Fibroblast of lung (primary cell): Measurements from ENCODE around the gene PHF21A. TPM values are rescaled to one million over a fixed set of nuclear protein-coding genes. Genes with fewer than 3 reads are reported as not detected.

ENCODE experiments used
- DNase-seq, 2 donors: peaks; one replicate each; pipeline versions ENCODE4 v3.0.0 to v3.0.0-alpha.2; 2010; ENCODE audit warnings: low read depth in 2 of 2
- H2AFZ ChIP-seq: 2 replicates; pipeline ENCODE4 v1.5.1; 2012; ENCODE audit warnings: low read length, control low read depth, inconsistent platforms
- H3K27ac ChIP-seq: 2 replicates; pipeline ENCODE4 v1.5.1; 2011; ENCODE audit warnings: low read length, control low read depth; ENCODE audit not compliant: insufficient read depth
- H3K27me3 ChIP-seq: 2 replicates; pipeline ENCODE4 v1.5.1; 2011; ENCODE audit warnings: mild to moderate bottlenecking, low read length; ENCODE audit not compliant: control insufficient read depth, insufficient read depth
- H3K36me3 ChIP-seq: 2 replicates; pipeline ENCODE4 v1.5.1; 2011; ENCODE audit warnings: low read length; ENCODE audit not compliant: control insufficient read depth, insufficient read depth
- H3K4me1 ChIP-seq: 2 replicates; pipeline ENCODE4 v1.5.1; 2011; ENCODE audit warnings: low read length; ENCODE audit not compliant: control insufficient read depth, insufficient read depth; ENCODE audit errors: extremely low read depth
- H3K4me2 ChIP-seq: 2 replicates; pipeline ENCODE4 v1.5.1; 2011; ENCODE audit warnings: low read length, control low read depth; ENCODE audit not compliant: insufficient read depth; ENCODE audit errors: extremely low read depth
- H3K4me3 ChIP-seq, 4 experiments: fragments of 200-600 bp in 1 of 4; sonication (generic) in 1 of 4; replicated peaks in 1 of 4; 2 replicates each; pipeline ENCODE4 v1.5.1; 2011 to 2016; ENCODE audit warnings: low read length in 4 of 4, low read depth in 3 of 4, mild to moderate bottlenecking in 3 of 4, control low read depth in 2 of 4, inconsistent platforms in 1 of 4, mixed read lengths in 1 of 4; ENCODE audit not compliant: insufficient read depth in 1 of 4; ENCODE audit errors: control extremely low read depth in 1 of 4
- H3K79me2 ChIP-seq: 2 replicates; pipeline ENCODE4 v1.5.1; 2012; ENCODE audit warnings: mild to moderate bottlenecking, low read length, inconsistent platforms; ENCODE audit not compliant: control insufficient read depth, insufficient read depth
- H3K9ac ChIP-seq: 2 replicates; pipeline ENCODE4 v1.5.1; 2011; ENCODE audit warnings: mild to moderate bottlenecking, low read length, control low read depth; ENCODE audit not compliant: insufficient read depth
- H3K9me3 ChIP-seq: 2 replicates; pipeline ENCODE4 v1.5.1; 2012; ENCODE audit warnings: low read depth, low read length; ENCODE audit not compliant: control insufficient read depth, insufficient read depth
- H4K20me1 ChIP-seq: 2 replicates; pipeline ENCODE4 v1.5.1; 2011; ENCODE audit warnings: low read length; ENCODE audit not compliant: control insufficient read depth, insufficient read depth; ENCODE audit errors: extremely low read depth
- EZH2 ChIP-seq: IDR thresholded peaks from 2 replicates; pipeline ENCODE4 v1.5.1; 2012; ENCODE audit warnings: low read length, control low read depth, mild to moderate bottlenecking; ENCODE audit errors: missing control alignments
- polyA plus RNA-seq, 2 donors: library from polyadenylated mRNA; depleted of rRNA in 1 of 2; stranded (reverse) in 1 of 2; unstranded in 1 of 2; fragments of >200 nt; gene quantifications; 2 replicates each; pipeline ENCODE4 v1.2.1, GENCODE V29; 2011 to 2012; ENCODE audit warnings: missing spikeins in 1 of 2
- total RNA-seq: library from RNA; depleted of rRNA; stranded (reverse); fragments of >200 nt; gene quantifications from 2 replicates; pipeline ENCODE4 v1.2.1, GENCODE V29; 2014
- TF ChIP-seq, protein P1 (sequence below), 2 donors: IDR thresholded peaks in 1 of 2; conservative IDR thresholded peaks in 1 of 2; 1 replicate in 1 of 2; 2 replicates in 1 of 2; pipeline ENCODE4 v1.5.1; 2011 to 2012; ENCODE audit warnings: low read length in 2 of 2, control low read depth in 1 of 2, inconsistent platforms in 1 of 2, low read depth in 1 of 2, mild to moderate bottlenecking in 1 of 2

The PHF21A gene
- total and polyA plus RNA-seq, 2 donors (not counting 1 experiment from before 2014, with no cell fraction given): 18.5 to 21.0 TPM

GRCh38 chr11:45924036-45924915, 197.0 kb downstream of the PHF21A start:
- no peak overlapping the region for H2AFZ ChIP-seq
- H3K36me3 ChIP-seq: no peaks in the 10 kb centered on the region
- no peaks in the 10 kb centered on the region for H3K9me3 ChIP-seq
- no peak overlapping the region for H3K4me2 ChIP-seq
- H3K9ac ChIP-seq: no peak overlapping the region
- TF ChIP-seq, protein P1, sequence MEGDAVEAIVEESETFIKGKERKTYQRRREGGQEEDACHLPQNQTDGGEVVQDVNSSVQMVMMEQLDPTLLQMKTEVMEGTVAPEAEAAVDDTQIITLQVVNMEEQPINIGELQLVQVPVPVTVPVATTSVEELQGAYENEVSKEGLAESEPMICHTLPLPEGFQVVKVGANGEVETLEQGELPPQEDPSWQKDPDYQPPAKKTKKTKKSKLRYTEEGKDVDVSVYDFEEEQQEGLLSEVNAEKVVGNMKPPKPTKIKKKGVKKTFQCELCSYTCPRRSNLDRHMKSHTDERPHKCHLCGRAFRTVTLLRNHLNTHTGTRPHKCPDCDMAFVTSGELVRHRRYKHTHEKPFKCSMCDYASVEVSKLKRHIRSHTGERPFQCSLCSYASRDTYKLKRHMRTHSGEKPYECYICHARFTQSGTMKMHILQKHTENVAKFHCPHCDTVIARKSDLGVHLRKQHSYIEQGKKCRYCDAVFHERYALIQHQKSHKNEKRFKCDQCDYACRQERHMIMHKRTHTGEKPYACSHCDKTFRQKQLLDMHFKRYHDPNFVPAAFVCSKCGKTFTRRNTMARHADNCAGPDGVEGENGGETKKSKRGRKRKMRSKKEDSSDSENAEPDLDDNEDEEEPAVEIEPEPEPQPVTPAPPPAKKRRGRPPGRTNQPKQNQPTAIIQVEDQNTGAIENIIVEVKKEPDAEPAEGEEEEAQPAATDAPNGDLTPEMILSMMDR (conservative IDR thresholded peaks at IDR 0.05 in 1 of 2, IDR thresholded peaks at IDR 0.05 in 1 of 2; ENCODE audit: low read depth in 1 of 2, low read length in 2 of 2): no peak
- peak; percentile 66 for TF ChIP-seq EZH2
- H3K79me2 ChIP-seq: no peaks in the 10 kb centered on the region
- DNase-seq: no peak
- no peaks in the 10 kb centered on the region for H3K4me1 ChIP-seq
- H3K4me3 ChIP-seq: no peak overlapping the region
- H4K20me1 ChIP-seq: no peaks in the 10 kb centered on the region
- H3K27me3 ChIP-seq: peaks cover 31% of the 10 kb centered on the region
- H3K27ac ChIP-seq: no peak overlapping the region

- Histone ChIP-seq H3K4me3 (no peak within 1 kb of the TSS), H3K27me3 (peaks cover 31% of the 10 kb centered on the region), H4K20me1 (no peaks in the 10 kb centered on the region), H3K36me3 (no peaks in the 10 kb centered on the region), H2AFZ (no peak within 1 kb of the TSS), H3K4me2 (no peak within 1 kb of the TSS), H3K79me2 (peaks cover under 1% of the 10 kb centered on the region), H3K4me1 (no peaks in the 10 kb centered on the region), H3K27ac (no peak within 1 kb of the TSS), H3K9ac (no peak within 1 kb of the TSS), H3K9me3 (no peaks in the 10 kb centered on the region)
- no peak for DNase-seq
- no peak for TF ChIP-seq EZH2
- TF ChIP-seq, protein P1 (conservative IDR thresholded peaks at IDR 0.05 in 1 of 2, IDR thresholded peaks at IDR 0.05 in 1 of 2; ENCODE audit: low read depth in 1 of 2, low read length in 2 of 2): no peak
Observed at GRCh38 chr11:45922425-45923082, 198.7 kb downstream of the PHF21A start, which contains the start of gene LARGE2. TSS of gene LARGE2 (plus strand) at chr11:45922656. CDS start at chr11:45922883, 227 bp downstream.
